Small intestine (tissue), 16 donors: Measurements from ENCODE around the gene GABRR1. TPM values are rescaled to one million over a fixed set of nuclear protein-coding genes. Genes with fewer than 3 reads are reported as not detected.
A peak's percentile ranks its signal among the peaks of the same experiment; 100 is the strongest.

Experiments used
- DNase-seq, 2 donors: peaks; one replicate each; pipeline versions ENCODE4 v3.0.0 to v3.0.0-alpha.2; 2013
- FAIRE-seq: peaks from 2 replicates; lab custom pipeline; 2012; peaks lifted over from hg19 to GRCh38; lab: Jason Lieb, UNC
- H3K27ac ChIP-seq, 3 donors: one replicate each; pipeline ENCODE4 v1.5.1; 2013; ENCODE audit warnings: low read length in 2 of 3, mild to moderate bottlenecking in 2 of 3, control low read depth in 1 of 3, inconsistent platforms in 1 of 3, low read depth in 1 of 3, moderate library complexity in 1 of 3
- H3K27me3 ChIP-seq, 3 donors: one replicate each; pipeline ENCODE4 v1.6.1; 2013; ENCODE audit warnings: low read length in 3 of 3, inconsistent platforms in 1 of 3; ENCODE audit not compliant: control insufficient read depth in 3 of 3, insufficient read depth in 3 of 3
- H3K36me3 ChIP-seq, 3 donors: one replicate each; pipeline ENCODE4 v1.6.1; 2013; ENCODE audit warnings: low read length in 3 of 3, inconsistent platforms in 1 of 3, low read depth in 1 of 3, mild to moderate bottlenecking in 1 of 3, moderate library complexity in 1 of 3; ENCODE audit not compliant: control insufficient read depth in 3 of 3, insufficient read depth in 2 of 3
- H3K4me1 ChIP-seq, 3 donors: one replicate each; pipeline ENCODE4 v1.6.1; 2013; ENCODE audit warnings: low read length in 2 of 3, inconsistent platforms in 1 of 3, low read depth in 1 of 3, mild to moderate bottlenecking in 1 of 3, moderate library complexity in 1 of 3; ENCODE audit not compliant: control insufficient read depth in 3 of 3, insufficient read depth in 2 of 3
- H3K4me3 ChIP-seq, 3 donors: one replicate each; pipeline ENCODE4 v1.5.1; 2013; ENCODE audit warnings: low read length in 3 of 3, control low read depth in 1 of 3, inconsistent platforms in 1 of 3, low read depth in 1 of 3, mild to moderate bottlenecking in 1 of 3, moderate library complexity in 1 of 3
- H3K9me3 ChIP-seq, 2 donors: one replicate each; pipeline ENCODE4 v1.6.1; 2013; ENCODE audit warnings: low read depth in 1 of 2, low read length in 1 of 2; ENCODE audit not compliant: control insufficient read depth in 2 of 2, insufficient read depth in 1 of 2
- WGBS, 3 donors: extraction: QIAGEN DNeasy Blood & Tissue Kit; methylation state at CpG; one replicate each; pipeline ENCODE4 v1.1.7; 2013; 5-methylcytosine and 5-hydroxymethylcytosine counted together
- long read RNA-seq, 10 donors: transcript quantifications; one replicate each; lab custom pipeline, GENCODE V29; 2026
- polyA plus RNA-seq, 4 donors: library from polyadenylated mRNA; stranded (reverse) in 3 of 4; unstranded in 1 of 4; fragments of 200-250 nt in 3 of 4; fragments of 120-200 nt in 1 of 4; gene quantifications; one replicate each; pipeline versions ENCODE4 v1.2.1 to v1.2.3, GENCODE V29; 2013
- donor health status: healthy with polysubstance abuse.
- donor health status: control.
- donor health status: control.
- donor health status: Bipolar disorder and iron deficiency.
- donor health status: healthy.

Gene GABRR1
- polyA plus RNA-seq, result not detected
- long read RNA-seq, donor 1, result 0 reads
- long read RNA-seq, donor 2, result 0 reads
- long read RNA-seq, donor 3, result 0 reads
- long read RNA-seq, donor 4, result 0 reads
- long read RNA-seq, donor 5, result 0 reads
- long read RNA-seq, donor 6, result 0 reads
- long read RNA-seq, donor 7, partial matches to known transcripts, result 0 of 1 reads
- long read RNA-seq, donor 7, other reads (novel, unspliced or antisense), result 0 of 1 reads
- long read RNA-seq, donor 8, result 0 reads
- long read RNA-seq, donor 9, result 0 reads
- long read RNA-seq, donor 10, result 0 reads

- FAIRE-seq, result no peak
- 49 to 74% (median 63%) methylated on average over 10 of the region's 10 CpGs for WGBS, 3 donors
- H3K27me3 ChIP-seq, result peaks cover 0 to 4% (median 0%) of the 10 kb centered on the region in 3 donors
Observed at GRCh38 chr6:89217299-89217910, at the start of gene GABRR1. Gene GABRR1, minus strand, starts transcription at chr6:89217358. Its CDS starts 36 bp downstream, at chr6:89217322.

GRCh38 chr6:89264296-89264695 is 47.1 kb upstream of the GABRR1 start:
- Histone ChIP-seq H3K4me1 (peaks cover 0 to 7% (median 0%) of the 10 kb centered on the region in 3 donors), H3K36me3 (no peaks in the 10 kb centered on the region), H3K9me3 (no peaks in the 10 kb centered on the region), H3K27me3 (peaks cover 0 to 2% (median 0%) of the 10 kb centered on the region in 3 donors), H3K27ac (no peak overlapping the region), H3K4me3 (no peak overlapping the region)
- no peak for DNase-seq
- FAIRE-seq, result no peak
- 90 to 97% (median 97%) methylated on average over 20 of the region's 20 CpGs for WGBS, 3 donors

More at GRCh38 chr6:89217299-89217910, at the start of gene GABRR1:
- no peaks in the 10 kb centered on the region for H3K9me3 ChIP-seq
- H3K36me3 ChIP-seq, result no peaks in the 10 kb centered on the region
- no peak within 1 kb of the TSS for H3K4me3 ChIP-seq
- no peaks in the 10 kb centered on the region for H3K4me1 ChIP-seq
- no peak for DNase-seq
- H3K27ac ChIP-seq, result no peak within 1 kb of the TSS

GRCh38 chr6:89260832-89261231 is 43.7 kb upstream of the GABRR1 start:
- H3K27ac ChIP-seq, result no peak overlapping the region
- 9 to 26% (median 18%) methylated on average over 5 of the region's 5 CpGs for WGBS, 3 donors
- H3K36me3 ChIP-seq, result no peaks in the 10 kb centered on the region
- no peak overlapping the region for H3K4me3 ChIP-seq
- H3K27me3 ChIP-seq, result no peaks in the 10 kb centered on the region
- peak; percentile 55 to 70 for DNase-seq
- FAIRE-seq, result no peak
- no peaks in the 10 kb centered on the region for H3K9me3 ChIP-seq
- H3K4me1 ChIP-seq, result peaks cover 0 to 7% (median 0%) of the 10 kb centered on the region in 3 donors

GRCh38 chr6:89260310-89260709 is 43.2 kb upstream of the GABRR1 start:
- no peak for FAIRE-seq
- H3K27ac ChIP-seq, result no peak overlapping the region
- WGBS, 3 donors, result 63 to 70% (median 63%) methylated on average over 4 of the region's 4 CpGs
- DNase-seq, result no peak
- no peaks in the 10 kb centered on the region for H3K9me3 ChIP-seq
- no peaks in the 10 kb centered on the region for H3K27me3 ChIP-seq
- peaks cover 0 to 7% (median 0%) of the 10 kb centered on the region in 3 donors for H3K4me1 ChIP-seq
- H3K36me3 ChIP-seq, result no peaks in the 10 kb centered on the region
- H3K4me3 ChIP-seq, result no peak overlapping the region

GRCh38 chr6:89258912-89259311 is 41.8 kb upstream of the GABRR1 start:
- DNase-seq (no peak), FAIRE-seq (no peak)
- Histone ChIP-seq H3K4me1 (peaks cover 0 to 7% (median 0%) of the 10 kb centered on the region in 3 donors), H3K9me3 (no peaks in the 10 kb centered on the region), H3K36me3 (no peaks in the 10 kb centered on the region), H3K27me3 (no peaks in the 10 kb centered on the region), H3K27ac (no peak overlapping the region), H3K4me3 (no peak overlapping the region)
- WGBS, 3 donors, result 69 to 89% (median 73%) methylated on average over 3 of the region's 3 CpGs

GRCh38 chr6:89257781-89258180 is 40.6 kb upstream of the GABRR1 start:
- Histone ChIP-seq H3K36me3 (no peaks in the 10 kb centered on the region), H3K27me3 (no peaks in the 10 kb centered on the region), H3K27ac (no peak overlapping the region), H3K9me3 (no peaks in the 10 kb centered on the region), H3K4me3 (no peak overlapping the region), H3K4me1 (peaks cover 0 to 7% (median 0%) of the 10 kb centered on the region in 3 donors)
- no peak for FAIRE-seq
- 71 to 85% (median 82%) methylated on average over 4 of the region's 4 CpGs for WGBS, 3 donors
- no peak for DNase-seq

GRCh38 chr6:89257346-89257745 is 40.2 kb upstream of the GABRR1 start:
- Histone ChIP-seq H3K36me3 (no peaks in the 10 kb centered on the region), H3K4me3 (no peak overlapping the region), H3K27ac (no peak overlapping the region), H3K4me1 (peaks cover 0 to 7% (median 0%) of the 10 kb centered on the region in 3 donors), H3K9me3 (no peaks in the 10 kb centered on the region), H3K27me3 (no peaks in the 10 kb centered on the region)
- DNase-seq (no peak), FAIRE-seq (no peak)
- 89 to 93% (median 91%) methylated on average over 6 of the region's 6 CpGs for WGBS, 3 donors

- Histone ChIP-seq H3K27ac (no peak overlapping the region), H3K4me1 (no peaks in the 10 kb centered on the region), H3K36me3 (no peaks in the 10 kb centered on the region), H3K4me3 (no peak overlapping the region), H3K27me3 (no peaks in the 10 kb centered on the region), H3K9me3 (no peaks in the 10 kb centered on the region)
- DNase-seq, result no peak
- no peak for FAIRE-seq
- 94 to 96% (median 94%) methylated on average over 4 of the region's 4 CpGs for WGBS, 3 donors
Observed at GRCh38 chr6:89255417-89255816, 38.3 kb upstream of the GABRR1 start.
